Heart left ventricle (tissue), 13 donors: ENCODE results near the gene NPFFR1.

Experiments
- POLR2A ChIP-seq, 2 donors: fragments of 450-650 bp; IDR thresholded peaks; one replicate each; pipeline ENCODE4 v1.6.1; 2017; ENCODE audit warnings: antibody characterized with exemption in 2 of 2, mild to moderate bottlenecking in 2 of 2, moderate library complexity in 2 of 2
- TF ChIP-seq, protein P1 (sequence below), 12 donors: fragments of 200-600 bp; sonication (generic) in 4 of 12; IDR thresholded peaks; one replicate each; pipeline versions ENCODE4 v1.5.0 to v1.8.0; 2018 to 2022; ENCODE audit warnings: antibody characterized with exemption in 12 of 12, mild to moderate bottlenecking in 5 of 12
- donor health status: ischemic (EF 13 %, LVEDD 7.1; RV severe dilation, severe dysfunction).
- donor health status: DM: no; HTN: yes; CAD: no.
- donor health status: DM: no; HTN: no; CAD: no.
- donor health status: ischemic (EF 25% LVEDD 6.9; RV normal size, moderate dysfunction).
- donor health status: ischemic (EF 25% LVEDD 5.7; RV mildly dilated, moderate dysfunction).
- donor health status: ischemic (EF 35%, LVEDD 5.7; RV mildly dilated, moderate dysfunction).
- donor health status: nonischemic (EF 11% LVEDD 7.7; RV severe dilation, severe dysfunction).
- donor health status: DM: yes; HTN: yes; CAD: no.
- donor health status: PGD.
- donor health status: ischemic (EF 29% LVEDD 5.4; RV normal size, mild dysfunction).
- donor health status: nonischemic (EF 23%, LVEDD 6.1; RV moderate dilation, normal function).

DNA sequence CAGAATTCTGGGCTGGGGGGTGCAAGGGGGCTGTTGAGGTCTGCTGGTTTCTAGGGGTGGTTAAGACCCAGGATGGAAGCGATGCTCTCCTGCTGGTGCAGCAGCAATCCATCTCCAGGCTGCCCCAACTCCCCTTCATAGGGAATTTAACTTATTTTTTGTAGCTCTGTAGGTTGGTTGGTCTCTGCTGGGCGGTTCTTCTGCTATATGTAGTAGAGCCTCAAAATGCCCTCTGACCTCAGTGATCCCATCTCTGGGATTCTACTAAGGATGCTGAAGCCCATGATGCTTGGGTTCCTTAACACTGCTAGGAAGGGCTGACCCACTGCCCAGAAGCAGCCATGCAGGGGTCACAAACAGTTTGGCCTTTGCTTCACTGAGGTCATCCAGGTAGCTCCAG lies 49.5 kb upstream of the NPFFR1 start:
- TF ChIP-seq, protein P1, sequence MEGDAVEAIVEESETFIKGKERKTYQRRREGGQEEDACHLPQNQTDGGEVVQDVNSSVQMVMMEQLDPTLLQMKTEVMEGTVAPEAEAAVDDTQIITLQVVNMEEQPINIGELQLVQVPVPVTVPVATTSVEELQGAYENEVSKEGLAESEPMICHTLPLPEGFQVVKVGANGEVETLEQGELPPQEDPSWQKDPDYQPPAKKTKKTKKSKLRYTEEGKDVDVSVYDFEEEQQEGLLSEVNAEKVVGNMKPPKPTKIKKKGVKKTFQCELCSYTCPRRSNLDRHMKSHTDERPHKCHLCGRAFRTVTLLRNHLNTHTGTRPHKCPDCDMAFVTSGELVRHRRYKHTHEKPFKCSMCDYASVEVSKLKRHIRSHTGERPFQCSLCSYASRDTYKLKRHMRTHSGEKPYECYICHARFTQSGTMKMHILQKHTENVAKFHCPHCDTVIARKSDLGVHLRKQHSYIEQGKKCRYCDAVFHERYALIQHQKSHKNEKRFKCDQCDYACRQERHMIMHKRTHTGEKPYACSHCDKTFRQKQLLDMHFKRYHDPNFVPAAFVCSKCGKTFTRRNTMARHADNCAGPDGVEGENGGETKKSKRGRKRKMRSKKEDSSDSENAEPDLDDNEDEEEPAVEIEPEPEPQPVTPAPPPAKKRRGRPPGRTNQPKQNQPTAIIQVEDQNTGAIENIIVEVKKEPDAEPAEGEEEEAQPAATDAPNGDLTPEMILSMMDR (IDR thresholded peaks at IDR 0.05): no peak
- no peak for TF ChIP-seq POLR2A (IDR thresholded peaks at IDR 0.05)
